Activated T-helper 2 cell treated with anti-CD3 and anti-CD28 coated beads, Interferon-gamma antibody, Interleukin-2, Interleukin-4, amounts not matched to agents 10 μg/mL and 5 μg/mL and 100 μg/mL, durations not matched to agents 14 hours and 24 hours and 36 hours (primary cell): ENCODE measurements around the gene GIGYF2. TPM values are rescaled to one million over a fixed set of nuclear protein-coding genes. Genes with fewer than 3 reads are reported as not detected.
"Not testable (repeated sequence)": the region's sequence is repeated elsewhere in the genome, so short reads cannot be mapped to it uniquely, and the experiment has no call there.

Experiments
- DNase-seq: peaks from one replicate; pipeline ENCODE4 v3.0.0; 2021; ENCODE audit warnings: low spot score
- H3K27ac Mint-ChIP-seq: one replicate; pipeline ENCODE4 v1.8.0; 2021; ENCODE audit warnings: mixed read lengths
- H3K27me3 Mint-ChIP-seq: one replicate; pipeline ENCODE4 v1.8.0; 2021; ENCODE audit warnings: low read depth, mixed read lengths
- H3K36me3 Mint-ChIP-seq: one replicate; pipeline ENCODE4 v1.8.0; 2021; ENCODE audit warnings: low read depth, mixed read lengths
- H3K4me1 Mint-ChIP-seq: one replicate; pipeline ENCODE4 v1.8.0; 2021; ENCODE audit warnings: low read depth, mixed read lengths
- H3K4me3 Mint-ChIP-seq: one replicate; pipeline ENCODE4 v1.8.0; 2021; ENCODE audit warnings: low read depth, mild to moderate bottlenecking, moderate library complexity, mixed read lengths
- H3K9me3 Mint-ChIP-seq: one replicate; pipeline ENCODE4 v1.8.0; 2021; ENCODE audit warnings: mixed read lengths
- intact Hi-C: fragments of 100-400 bp; cut with micrococcal nuclease; formaldehyde crosslinking; loops from one replicate; pipeline ENCODE4 v1.15.1; 2023
- total RNA-seq: library from RNA; stranded (reverse); gene quantifications from 2 replicates; pipeline ENCODE4 v1.2.3, GENCODE V29; 2022

Gene GIGYF2
- total RNA-seq, 1 donor from 2014 or later = 64.7 TPM

- Mint-ChIP-seq H3K27ac (peak overlapping the region; percentile 67), H3K4me1 (peaks cover 32% of the 10 kb centered on the region), H3K4me3 (no peak overlapping the region), H3K27me3 (no peaks in the 10 kb centered on the region), H3K9me3 (no peaks in the 10 kb centered on the region), H3K36me3 (peaks cover 70% of the 10 kb centered on the region)
- DNase-seq = no peak
- intact Hi-C loops = loop anchor here (5.0 kb wide), 2 partner anchors 232 to 413 kb away; partner anchors contain the start of gene ATG16L1
Measured at GRCh38 chr2:232839411-232840079, 142.4 kb downstream of the GIGYF2 start.

GRCh38 chr2:232842689-232843088, 145.6 kb downstream of the GIGYF2 start:
- Mint-ChIP-seq H3K4me3 (no peak overlapping the region), H3K4me1 (peaks cover 24% of the 10 kb centered on the region), H3K27me3 (no peaks in the 10 kb centered on the region), H3K9me3 (no peaks in the 10 kb centered on the region), H3K36me3 (peaks cover 70% of the 10 kb centered on the region), H3K27ac (no peak overlapping the region)
- DNase-seq = no peak
- intact Hi-C loops = no loop called here

GRCh38 chr2:232843834-232844233, 146.7 kb downstream of the GIGYF2 start:
- no peak for DNase-seq
- H3K4me1 Mint-ChIP-seq = peaks cover 12% of the 10 kb centered on the region
- H3K27me3 Mint-ChIP-seq = no peaks in the 10 kb centered on the region
- no peak overlapping the region for H3K27ac Mint-ChIP-seq
- peaks cover 75% of the 10 kb centered on the region for H3K36me3 Mint-ChIP-seq
- intact Hi-C loops = no loop called here
- no peaks in the 10 kb centered on the region for H3K9me3 Mint-ChIP-seq
- no peak overlapping the region for H3K4me3 Mint-ChIP-seq

- H3K27ac Mint-ChIP-seq = no peak overlapping the region
- H3K9me3 Mint-ChIP-seq = no peaks in the 10 kb centered on the region
- H3K36me3 Mint-ChIP-seq = peaks cover 73% of the 10 kb centered on the region
- intact Hi-C loops = no loop called here
- no peaks in the 10 kb centered on the region for H3K27me3 Mint-ChIP-seq
- DNase-seq = no peak
- H3K4me1 Mint-ChIP-seq = no peaks in the 10 kb centered on the region
- no peak overlapping the region for H3K4me3 Mint-ChIP-seq
Measured at GRCh38 chr2:232846055-232846454, 148.9 kb downstream of the GIGYF2 start.

- Mint-ChIP-seq H3K4me1 (peaks cover 2% of the 10 kb centered on the region), H3K36me3 (peaks cover 61% of the 10 kb centered on the region), H3K4me3 (no peak overlapping the region), H3K27ac (no peak overlapping the region), H3K27me3 (no peaks in the 10 kb centered on the region), H3K9me3 (no peaks in the 10 kb centered on the region)
- intact Hi-C loops = loop anchor here (5.0 kb wide), 1 partner anchor 88 kb away; no protein-coding TSS in a partner anchor
- no peak for DNase-seq
Measured at GRCh38 chr2:232850039-232850438, 152.9 kb downstream of the GIGYF2 start.

GRCh38 chr2:232852081-232852480, 154.9 kb downstream of the GIGYF2 start:
- not testable (repeated sequence) for DNase-seq, H3K9me3 Mint-ChIP-seq, H3K4me1 Mint-ChIP-seq, H3K4me3 Mint-ChIP-seq, H3K27me3 Mint-ChIP-seq, H3K27ac Mint-ChIP-seq
- intact Hi-C loops = loop anchor here (2.0 to 5.0 kb wide), 2 partner anchors 90 to 203 kb away; no protein-coding TSS in a partner anchor
- peaks cover 63% of the 10 kb centered on the region for H3K36me3 Mint-ChIP-seq

- Mint-ChIP-seq H3K27me3 (no peaks in the 10 kb centered on the region), H3K36me3 (peaks cover 66% of the 10 kb centered on the region), H3K27ac (no peak overlapping the region), H3K4me3 (no peak overlapping the region), H3K9me3 (no peaks in the 10 kb centered on the region), H3K4me1 (peaks cover 2% of the 10 kb centered on the region)
- no peak for DNase-seq
- intact Hi-C loops = loop anchor here (2.0 to 5.0 kb wide), 2 partner anchors 90 to 202 kb away; no protein-coding TSS in a partner anchor
Measured at GRCh38 chr2:232852676-232853075, 155.5 kb downstream of the GIGYF2 start.

GRCh38 chr2:232854082-232854481, 157.0 kb downstream of the GIGYF2 start:
- Mint-ChIP-seq H3K4me3 (no peak overlapping the region), H3K27me3 (no peaks in the 10 kb centered on the region), H3K27ac (no peak overlapping the region), H3K9me3 (no peaks in the 10 kb centered on the region), H3K4me1 (peaks cover 2% of the 10 kb centered on the region), H3K36me3 (peaks cover 66% of the 10 kb centered on the region)
- intact Hi-C loops = loop anchor here (5.0 kb wide), 1 partner anchor 92 kb away; no protein-coding TSS in a partner anchor
- DNase-seq = no peak

GRCh38 chr2:232857158-232857563, 160.0 kb downstream of the GIGYF2 start:
- H3K27me3 Mint-ChIP-seq = no peaks in the 10 kb centered on the region
- no peaks in the 10 kb centered on the region for H3K9me3 Mint-ChIP-seq
- peaks cover 52% of the 10 kb centered on the region for H3K36me3 Mint-ChIP-seq
- peaks cover 2% of the 10 kb centered on the region for H3K4me1 Mint-ChIP-seq
- intact Hi-C loops = no loop called here
- H3K4me3 Mint-ChIP-seq = no peak overlapping the region
- DNase-seq = no peak
- no peak overlapping the region for H3K27ac Mint-ChIP-seq

- intact Hi-C loops = no loop called here
- H3K4me3 Mint-ChIP-seq = no peak overlapping the region
- H3K36me3 Mint-ChIP-seq = peaks cover 43% of the 10 kb centered on the region
- H3K27ac Mint-ChIP-seq = no peak overlapping the region
- no peak for DNase-seq
- no peaks in the 10 kb centered on the region for H3K27me3 Mint-ChIP-seq
- H3K4me1 Mint-ChIP-seq = no peaks in the 10 kb centered on the region
- no peaks in the 10 kb centered on the region for H3K9me3 Mint-ChIP-seq
Measured at GRCh38 chr2:232859385-232859916, 162.3 kb downstream of the GIGYF2 start.

GRCh38 chr2:232860593-232861241, 163.6 kb downstream of the GIGYF2 start:
- Mint-ChIP-seq H3K27ac (no peak overlapping the region), H3K4me1 (no peaks in the 10 kb centered on the region), H3K36me3 (peaks cover 39% of the 10 kb centered on the region), H3K4me3 (no peak overlapping the region), H3K9me3 (no peaks in the 10 kb centered on the region), H3K27me3 (no peaks in the 10 kb centered on the region)
- intact Hi-C loops = no loop called here
- no peak for DNase-seq

- Mint-ChIP-seq H3K9me3 (no peaks in the 10 kb centered on the region), H3K27me3 (no peaks in the 10 kb centered on the region), H3K36me3 (peaks cover 38% of the 10 kb centered on the region), H3K4me3 (no peak overlapping the region), H3K4me1 (no peaks in the 10 kb centered on the region), H3K27ac (no peak overlapping the region)
- intact Hi-C loops = no loop called here
- DNase-seq = no peak
Measured at GRCh38 chr2:232861353-232861752, 164.2 kb downstream of the GIGYF2 start.

GRCh38 chr2:232863996-232864395, 166.9 kb downstream of the GIGYF2 start:
- H3K4me1 Mint-ChIP-seq = no peaks in the 10 kb centered on the region
- H3K27ac Mint-ChIP-seq = no peak overlapping the region
- peaks cover 16% of the 10 kb centered on the region for H3K36me3 Mint-ChIP-seq
- intact Hi-C loops = no loop called here
- no peaks in the 10 kb centered on the region for H3K27me3 Mint-ChIP-seq
- DNase-seq = no peak
- H3K9me3 Mint-ChIP-seq = no peaks in the 10 kb centered on the region
- no peak overlapping the region for H3K4me3 Mint-ChIP-seq
